BJ (cell line): ENCODE measurements around the gene PPP1R13B. TPM values are rescaled to one million over a fixed set of nuclear protein-coding genes. Genes with fewer than 3 reads are reported as not detected.

ENCODE experiments used
- CTCF ChIA-PET: fragments of 350-600 bp; formaldehyde crosslinking; extraction: SDS; loops from one replicate; lab custom pipeline; 2021; ENCODE audit warnings: antibody characterized with exemption, inconsistent platforms; lab: Yijun Ruan, JAX
- POLR2A ChIA-PET: fragments of 300-600 bp; sonication (Branson Sonifier 250); formaldehyde crosslinking; extraction: SDS; loops from one replicate; lab custom pipeline; 2021; ENCODE audit warnings: antibody characterized with exemption; lab: Charles Lee
- DNase-seq: peaks from one replicate; pipeline ENCODE4 v3.0.0-alpha.2; 2011; ENCODE audit warnings: low read depth
- H3K27me3 ChIP-seq: 2 replicates; pipeline ENCODE4 v1.6.0; 2011; ENCODE audit warnings: low read length; ENCODE audit not compliant: control insufficient read depth, insufficient read depth
- H3K36me3 ChIP-seq: 2 replicates; pipeline ENCODE4 v1.5.1; 2011; ENCODE audit warnings: low read length; ENCODE audit not compliant: control insufficient read depth, insufficient read depth
- H3K4me3 ChIP-seq: 2 replicates; pipeline ENCODE4 v1.5.1; 2011; ENCODE audit warnings: low read depth, mild to moderate bottlenecking, control low read depth, low read length
- polyA plus RNA-seq: library from polyadenylated mRNA; depleted of rRNA; stranded (reverse); fragments of >200 nt; gene quantifications from 2 replicates; pipeline ENCODE4 v1.2.3, GENCODE V29; 2011
- TF ChIP-seq, protein P1 (sequence below): IDR thresholded peaks from 2 replicates; pipeline ENCODE4 v1.5.1; 2011; ENCODE audit warnings: low read depth, mild to moderate bottlenecking, control low read depth, inconsistent platforms, low read length, moderate library complexity; ENCODE audit not compliant: insufficient read depth

Gene PPP1R13B
- polyA plus RNA-seq, 1 experiment: 3.3 TPM

GRCh38 chr14:103735022-103735421 lies 112.4 kb downstream of the PPP1R13B start:
- TF ChIP-seq, protein P1, sequence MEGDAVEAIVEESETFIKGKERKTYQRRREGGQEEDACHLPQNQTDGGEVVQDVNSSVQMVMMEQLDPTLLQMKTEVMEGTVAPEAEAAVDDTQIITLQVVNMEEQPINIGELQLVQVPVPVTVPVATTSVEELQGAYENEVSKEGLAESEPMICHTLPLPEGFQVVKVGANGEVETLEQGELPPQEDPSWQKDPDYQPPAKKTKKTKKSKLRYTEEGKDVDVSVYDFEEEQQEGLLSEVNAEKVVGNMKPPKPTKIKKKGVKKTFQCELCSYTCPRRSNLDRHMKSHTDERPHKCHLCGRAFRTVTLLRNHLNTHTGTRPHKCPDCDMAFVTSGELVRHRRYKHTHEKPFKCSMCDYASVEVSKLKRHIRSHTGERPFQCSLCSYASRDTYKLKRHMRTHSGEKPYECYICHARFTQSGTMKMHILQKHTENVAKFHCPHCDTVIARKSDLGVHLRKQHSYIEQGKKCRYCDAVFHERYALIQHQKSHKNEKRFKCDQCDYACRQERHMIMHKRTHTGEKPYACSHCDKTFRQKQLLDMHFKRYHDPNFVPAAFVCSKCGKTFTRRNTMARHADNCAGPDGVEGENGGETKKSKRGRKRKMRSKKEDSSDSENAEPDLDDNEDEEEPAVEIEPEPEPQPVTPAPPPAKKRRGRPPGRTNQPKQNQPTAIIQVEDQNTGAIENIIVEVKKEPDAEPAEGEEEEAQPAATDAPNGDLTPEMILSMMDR: no peak
- peaks cover 16% of the 10 kb centered on the region for H3K36me3 ChIP-seq
- ChIA-PET CTCF (interaction anchor here (1.3 kb wide), 1 partner anchor 12 kb away, joined by 3 read pairs; no protein-coding TSS in a partner anchor), POLR2A (no interaction called here)
- no peak overlapping the region for H3K4me3 ChIP-seq
- DNase-seq: no peak
- H3K27me3 ChIP-seq: no peaks in the 10 kb centered on the region

GRCh38 chr14:103734081-103734888 lies 113.1 kb downstream of the PPP1R13B start:
- Histone ChIP-seq H3K4me3 (no peak overlapping the region), H3K36me3 (peaks cover 22% of the 10 kb centered on the region), H3K27me3 (no peaks in the 10 kb centered on the region)
- TF ChIP-seq, protein P1: no peak
- CTCF ChIA-PET: no interaction called here
- no peak for DNase-seq
- POLR2A ChIA-PET: no interaction called here

DNA sequence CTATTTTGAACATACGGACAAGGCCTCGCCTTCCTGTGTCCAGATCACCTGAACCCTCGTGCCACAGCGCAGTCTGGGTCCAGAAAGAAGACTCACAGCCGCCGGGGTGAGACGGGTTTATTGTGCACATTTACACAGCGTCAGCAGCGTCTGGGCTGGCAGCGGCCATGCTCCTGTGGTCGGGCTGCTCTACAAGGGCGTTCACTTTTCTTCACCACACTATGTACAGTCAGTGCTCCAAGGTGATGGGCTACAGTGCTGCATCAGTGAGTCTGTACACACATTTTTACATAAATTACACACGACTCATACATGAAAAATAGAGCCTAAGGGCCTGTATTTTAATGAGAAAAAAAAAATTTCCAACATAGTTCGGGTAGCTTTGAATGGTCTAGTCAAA lies 113.7 kb downstream of the PPP1R13B start:
- TF ChIP-seq, protein P1: no peak
- H3K27me3 ChIP-seq: no peaks in the 10 kb centered on the region
- no peak overlapping the region for H3K4me3 ChIP-seq
- H3K36me3 ChIP-seq: peaks cover 26% of the 10 kb centered on the region
- CTCF ChIA-PET: no interaction called here
- DNase-seq: no peak
- POLR2A ChIA-PET: no interaction called here

DNA sequence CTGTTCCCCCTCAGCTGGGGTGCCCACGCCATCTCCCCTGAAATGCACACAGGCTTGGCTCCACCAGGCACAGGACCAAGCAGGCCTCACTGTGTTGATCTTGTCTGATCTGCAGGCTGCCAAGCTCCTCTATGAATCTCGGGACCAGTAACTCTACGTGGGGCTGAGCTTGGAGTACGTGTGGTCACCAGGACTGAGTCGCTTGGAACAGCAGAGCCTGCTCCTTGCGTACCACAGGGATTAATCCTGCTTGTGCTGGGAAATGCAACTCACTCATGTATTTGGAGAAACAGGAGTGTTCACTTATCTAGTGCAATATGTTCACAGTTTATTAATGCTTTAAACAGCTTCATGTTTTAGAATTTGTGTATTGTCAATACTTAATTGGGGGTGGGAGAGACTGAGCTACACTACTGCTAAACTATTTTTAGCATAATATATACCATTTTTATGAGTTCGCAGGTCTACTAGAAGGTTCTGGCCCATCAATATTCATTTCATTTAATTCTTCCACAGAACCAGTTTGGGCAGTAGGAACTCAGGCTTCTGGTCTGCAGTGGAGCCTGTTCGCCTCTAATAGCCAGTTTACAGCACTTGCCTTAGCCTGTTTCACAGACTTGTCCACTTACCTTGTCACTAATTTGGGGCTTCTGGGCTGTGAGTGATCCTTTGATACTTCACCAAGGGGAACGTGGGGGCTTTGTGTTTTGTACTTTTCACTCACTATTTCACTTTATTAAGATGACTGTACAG lies 114.3 kb downstream of the PPP1R13B start:
- ChIA-PET CTCF (interaction anchor here (1.3 to 1.4 kb wide), 2 partner anchors 8 to 10 kb away, joined by 3 to 6 read pairs; no protein-coding TSS in a partner anchor), POLR2A (no interaction called here)

More for the DNA sequence above, 114.3 kb downstream of the PPP1R13B start:
- H3K4me3 ChIP-seq: no peak overlapping the region
- TF ChIP-seq, protein P1: no peak
- peaks cover 29% of the 10 kb centered on the region for H3K36me3 ChIP-seq
- DNase-seq: no peak
- H3K27me3 ChIP-seq: no peaks in the 10 kb centered on the region
